ENCODE results near the gene ZNF506. TPM values are rescaled to one million over a fixed set of nuclear protein-coding genes. Genes with fewer than 3 reads are reported as not detected.
A peak's percentile ranks its signal among the peaks of the same experiment; 100 is the strongest.

The ZNF506 gene
- polyA plus RNA-seq, 1 donor from 2014 or later: 95.5 TPM

DNA sequence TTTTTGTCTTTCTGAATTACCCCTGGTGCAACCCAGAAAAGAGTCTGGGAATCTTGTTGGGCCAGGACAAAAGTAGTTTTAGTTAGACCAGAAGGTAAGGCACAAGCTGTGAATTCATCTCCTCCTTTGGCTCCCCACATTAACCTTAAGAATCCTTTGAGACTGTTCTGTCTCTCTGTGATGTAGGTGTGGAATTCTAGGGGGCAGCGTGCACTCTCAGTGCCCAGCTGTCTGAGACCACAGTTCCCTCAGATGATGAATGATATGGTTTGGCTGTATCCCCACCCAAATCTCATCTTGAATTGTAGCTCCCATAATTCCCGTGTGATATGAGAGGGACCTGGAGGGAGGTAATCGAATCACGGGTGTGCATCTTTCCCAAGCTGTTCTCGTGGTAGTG is 43.9 kb downstream of the ZNF506 start:
- Histone ChIP-seq H3K9ac (ENCODE audit: low read length) (no peak overlapping the region), H2AFZ (ENCODE audit: low read depth, low read length) (no peak overlapping the region), H3K27me3 (ENCODE audit: insufficient read depth, low read depth, low read length) (no peaks in the 10 kb centered on the region), H4K20me1 (ENCODE audit: insufficient read depth) (no peaks in the 10 kb centered on the region), H3K9me3 (ENCODE audit: low read length) (no peaks in the 10 kb centered on the region), H3K27ac (ENCODE audit: low read length) (no peak overlapping the region), H3F3A (ENCODE audit: insufficient read depth, low read length, poor library complexity, severe bottlenecking) (no peaks in the 10 kb centered on the region), H3K36me3 (ENCODE audit: insufficient read depth, low read length) (no peaks in the 10 kb centered on the region), H3K79me2 (replicated peaks; ENCODE audit: insufficient read depth, low read length) (peaks cover 12% of the 10 kb centered on the region), H3K4me2 (ENCODE audit: low read length) (no peak overlapping the region), H3K4me3 (ENCODE audit: low read length) (peak overlapping the region; percentile 70), H3K9me2 (ENCODE audit: insufficient read depth, low read length) (no peaks in the 10 kb centered on the region)
- no peak for TF ChIP-seq REST (IDR thresholded peaks at IDR 0.05; ENCODE audit: borderline replicate concordance)
- no peak for TF ChIP-seq EP300 (conservative IDR thresholded peaks at IDR 0.05; ENCODE audit: poor library complexity, severe bottlenecking)
- no peak for TF ChIP-seq TAF1 (IDR thresholded peaks at IDR 0.05; ENCODE audit: low read depth)
- no peak for TF ChIP-seq MXI1 (conservative IDR thresholded peaks at IDR 0.05; ENCODE audit: poor library complexity, severe bottlenecking)
- TF ChIP-seq SMC3 (conservative IDR thresholded peaks at IDR 0.05; ENCODE audit: poor library complexity): no peak
- no peak for TF ChIP-seq EZH2 (IDR thresholded peaks at IDR 0.05; ENCODE audit: borderline replicate concordance, insufficient read depth, low read length, poor library complexity, severe bottlenecking)
- TF ChIP-seq RAD21 (conservative IDR thresholded peaks at IDR 0.05): no peak
- no peak for TF ChIP-seq POLR2AphosphoS5 (IDR thresholded peaks at IDR 0.05)
- TF ChIP-seq, protein P1, sequence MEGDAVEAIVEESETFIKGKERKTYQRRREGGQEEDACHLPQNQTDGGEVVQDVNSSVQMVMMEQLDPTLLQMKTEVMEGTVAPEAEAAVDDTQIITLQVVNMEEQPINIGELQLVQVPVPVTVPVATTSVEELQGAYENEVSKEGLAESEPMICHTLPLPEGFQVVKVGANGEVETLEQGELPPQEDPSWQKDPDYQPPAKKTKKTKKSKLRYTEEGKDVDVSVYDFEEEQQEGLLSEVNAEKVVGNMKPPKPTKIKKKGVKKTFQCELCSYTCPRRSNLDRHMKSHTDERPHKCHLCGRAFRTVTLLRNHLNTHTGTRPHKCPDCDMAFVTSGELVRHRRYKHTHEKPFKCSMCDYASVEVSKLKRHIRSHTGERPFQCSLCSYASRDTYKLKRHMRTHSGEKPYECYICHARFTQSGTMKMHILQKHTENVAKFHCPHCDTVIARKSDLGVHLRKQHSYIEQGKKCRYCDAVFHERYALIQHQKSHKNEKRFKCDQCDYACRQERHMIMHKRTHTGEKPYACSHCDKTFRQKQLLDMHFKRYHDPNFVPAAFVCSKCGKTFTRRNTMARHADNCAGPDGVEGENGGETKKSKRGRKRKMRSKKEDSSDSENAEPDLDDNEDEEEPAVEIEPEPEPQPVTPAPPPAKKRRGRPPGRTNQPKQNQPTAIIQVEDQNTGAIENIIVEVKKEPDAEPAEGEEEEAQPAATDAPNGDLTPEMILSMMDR (IDR thresholded peaks at IDR 0.05; ENCODE audit: poor library complexity, severe bottlenecking): no peak

DNA sequence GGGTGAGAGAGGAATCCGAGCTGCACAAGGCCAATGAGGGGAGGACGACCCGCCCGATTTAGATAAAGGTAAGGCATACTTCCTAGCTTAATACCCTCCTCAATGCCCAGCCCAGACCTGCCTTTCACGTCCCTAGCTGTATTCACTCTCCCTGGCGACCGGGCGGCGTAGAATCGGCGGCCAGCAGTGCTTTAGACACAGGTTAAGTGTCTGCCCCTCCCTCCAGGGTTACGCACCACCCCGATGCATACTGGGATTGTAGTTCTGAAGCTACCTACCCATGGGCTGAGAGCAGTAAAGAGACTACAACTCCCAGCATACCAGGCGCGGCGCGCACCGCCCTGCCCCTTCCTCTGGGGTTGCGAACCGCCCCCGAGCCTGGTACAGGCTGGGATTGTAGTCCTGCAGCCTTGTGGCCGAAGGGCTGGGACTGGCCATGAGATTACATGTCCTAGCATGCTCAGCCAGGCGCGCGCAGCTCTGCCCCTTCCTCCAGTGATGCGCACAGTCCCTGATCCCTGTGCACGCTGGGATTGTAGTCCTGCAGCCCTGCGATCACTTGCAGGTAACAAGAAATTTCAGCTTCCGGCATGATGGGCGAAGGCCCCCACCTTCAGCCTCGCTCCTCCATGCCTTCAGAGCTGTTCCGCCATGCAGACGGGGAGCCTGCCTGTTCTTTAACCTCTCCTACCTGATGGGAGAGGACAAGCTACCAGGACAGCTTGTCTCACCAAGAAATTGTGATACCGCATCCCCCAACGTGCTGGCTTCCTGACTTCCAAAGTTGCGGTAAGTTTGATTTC is 45.1 kb downstream of the ZNF506 start:
- peaks cover 12% of the 10 kb centered on the region for H3K79me2 ChIP-seq (replicated peaks; ENCODE audit: insufficient read depth, low read length)
- peak overlapping the region; percentile 59 for H2AFZ ChIP-seq (ENCODE audit: low read depth, low read length)
- no peaks in the 10 kb centered on the region for H3K36me3 ChIP-seq (ENCODE audit: insufficient read depth, low read length)
- TF ChIP-seq MXI1 (conservative IDR thresholded peaks at IDR 0.05; ENCODE audit: poor library complexity, severe bottlenecking) (peak; percentile 95), REST (IDR thresholded peaks at IDR 0.05; ENCODE audit: borderline replicate concordance) (peak; percentile 21), EZH2 (IDR thresholded peaks at IDR 0.05; ENCODE audit: borderline replicate concordance, insufficient read depth, low read length, poor library complexity, severe bottlenecking) (no peak), SMC3 (conservative IDR thresholded peaks at IDR 0.05; ENCODE audit: poor library complexity) (peak; percentile 23), POLR2AphosphoS5 (IDR thresholded peaks at IDR 0.05) (peak; percentile 81), TAF1 (IDR thresholded peaks at IDR 0.05; ENCODE audit: low read depth) (no peak), EP300 (conservative IDR thresholded peaks at IDR 0.05; ENCODE audit: poor library complexity, severe bottlenecking) (peak; percentile 45), RAD21 (conservative IDR thresholded peaks at IDR 0.05) (no peak)
- TF ChIP-seq, protein P1 (IDR thresholded peaks at IDR 0.05; ENCODE audit: poor library complexity, severe bottlenecking): no peak
- no peaks in the 10 kb centered on the region for H3F3A ChIP-seq (ENCODE audit: insufficient read depth, low read length, poor library complexity, severe bottlenecking)
- peak overlapping the region; percentile 79 for H3K27ac ChIP-seq (ENCODE audit: low read length)
- H3K9ac ChIP-seq (ENCODE audit: low read length): peak overlapping the region; percentile 76
- peak overlapping the region; percentile 70 for H3K4me3 ChIP-seq (ENCODE audit: low read length)
- no peaks in the 10 kb centered on the region for H3K9me2 ChIP-seq (ENCODE audit: insufficient read depth, low read length)
- no peaks in the 10 kb centered on the region for H3K9me3 ChIP-seq (ENCODE audit: low read length)
- peak overlapping the region; percentile 92 for H3K4me2 ChIP-seq (ENCODE audit: low read length)
- no peaks in the 10 kb centered on the region for H4K20me1 ChIP-seq (ENCODE audit: insufficient read depth)
- no peaks in the 10 kb centered on the region for H3K27me3 ChIP-seq (ENCODE audit: insufficient read depth, low read depth, low read length)
